Mesodermal cell (in vitro differentiated cells): ENCODE measurements around the gene HOXD3.
A peak's percentile ranks its signal among the peaks of the same experiment; 100 is the strongest.

Experiments used
- H3K27ac ChIP-seq: 2 replicates; pipeline ENCODE4 v1.7.0; 2013; ENCODE audit warnings: mild to moderate bottlenecking, low read depth, low read length, moderate library complexity; ENCODE audit not compliant: severe bottlenecking
- H3K36me3 ChIP-seq: 2 replicates; pipeline ENCODE4 v1.7.1; 2013; ENCODE audit warnings: mild to moderate bottlenecking, low read length, moderate library complexity; ENCODE audit not compliant: control insufficient read depth, insufficient read depth
- H3K4me1 ChIP-seq: one replicate; pipeline ENCODE4 v1.7.1; 2013; ENCODE audit warnings: mild to moderate bottlenecking, low read length; ENCODE audit not compliant: insufficient read depth, control insufficient read depth, poor library complexity, severe bottlenecking
- H3K4me3 ChIP-seq: 2 replicates; pipeline ENCODE4 v1.7.0; 2013; ENCODE audit warnings: low read length, control low read depth, mild to moderate bottlenecking; ENCODE audit not compliant: insufficient read depth, poor library complexity, severe bottlenecking; ENCODE audit errors: extremely low read depth
- H3K9me3 ChIP-seq: 2 replicates; pipeline ENCODE4 v1.7.1; 2013; ENCODE audit warnings: mild to moderate bottlenecking, low read length, moderate library complexity; ENCODE audit not compliant: control insufficient read depth
- WGBS, 2 experiments: methylation state at CpG; one replicate each; pipeline ENCODE4 v1.1.5; 2013; ENCODE audit warnings: missing lambda C conversion rate in 2 of 2; ENCODE audit not compliant: insufficient coverage in 2 of 2; 5-methylcytosine and 5-hydroxymethylcytosine counted together

The HOXD3 gene

DNA sequence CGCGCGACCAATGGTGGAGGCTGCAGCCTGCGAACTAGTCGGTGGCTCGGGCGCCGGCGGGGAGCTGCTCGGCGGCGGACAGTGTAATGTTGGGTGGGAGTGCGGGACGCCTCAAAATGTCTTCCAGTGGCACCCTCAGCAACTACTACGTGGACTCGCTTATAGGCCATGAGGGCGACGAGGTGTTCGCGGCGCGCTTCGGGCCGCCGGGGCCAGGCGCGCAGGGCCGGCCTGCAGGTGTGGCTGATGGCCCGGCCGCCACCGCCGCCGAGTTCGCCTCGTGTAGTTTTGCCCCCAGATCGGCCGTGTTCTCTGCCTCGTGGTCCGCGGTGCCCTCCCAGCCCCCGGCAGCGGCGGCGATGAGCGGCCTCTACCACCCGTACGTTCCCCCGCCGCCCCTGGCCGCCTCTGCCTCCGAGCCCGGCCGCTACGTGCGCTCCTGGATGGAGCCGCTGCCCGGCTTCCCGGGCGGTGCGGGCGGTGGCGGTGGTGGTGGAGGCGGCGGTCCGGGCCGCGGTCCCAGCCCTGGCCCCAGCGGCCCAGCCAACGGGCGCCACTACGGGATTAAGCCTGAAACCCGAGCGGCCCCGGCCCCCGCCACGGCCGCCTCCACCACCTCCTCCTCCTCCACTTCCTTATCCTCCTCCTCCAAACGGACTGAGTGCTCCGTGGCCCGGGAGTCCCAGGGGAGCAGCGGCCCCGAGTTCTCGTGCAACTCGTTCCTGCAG, 34.3 kb upstream of the HOXD3 start, which contains the start of gene HOXD9:
TSS of gene HOXD9 (plus strand) at position 37 of the 728 bp plus-strand sequence. CDS start at position 87, 50 bp downstream.
- H3K36me3 ChIP-seq = no peaks in the 10 kb centered on the region
- H3K4me1 ChIP-seq = no peaks in the 10 kb centered on the region
- H3K4me3 ChIP-seq = peak within 1 kb of the TSS; percentile 26
- no peak within 1 kb of the TSS for H3K27ac ChIP-seq
- WGBS, 2 experiments = 1% methylated on average over 56 to 57 of the region's 84 CpGs
- H3K9me3 ChIP-seq = no peaks in the 10 kb centered on the region

GRCh38 chr2:176123411-176124109, 33.5 kb upstream of the HOXD3 start:
- peak overlapping the region; percentile 26 for H3K4me3 ChIP-seq
- 2 to 3% methylated on average over 27 to 36 of the region's 40 CpGs for WGBS, 2 experiments
- no peak overlapping the region for H3K27ac ChIP-seq
- H3K9me3 ChIP-seq = no peaks in the 10 kb centered on the region
- no peaks in the 10 kb centered on the region for H3K36me3 ChIP-seq
- H3K4me1 ChIP-seq = no peaks in the 10 kb centered on the region

DNA sequence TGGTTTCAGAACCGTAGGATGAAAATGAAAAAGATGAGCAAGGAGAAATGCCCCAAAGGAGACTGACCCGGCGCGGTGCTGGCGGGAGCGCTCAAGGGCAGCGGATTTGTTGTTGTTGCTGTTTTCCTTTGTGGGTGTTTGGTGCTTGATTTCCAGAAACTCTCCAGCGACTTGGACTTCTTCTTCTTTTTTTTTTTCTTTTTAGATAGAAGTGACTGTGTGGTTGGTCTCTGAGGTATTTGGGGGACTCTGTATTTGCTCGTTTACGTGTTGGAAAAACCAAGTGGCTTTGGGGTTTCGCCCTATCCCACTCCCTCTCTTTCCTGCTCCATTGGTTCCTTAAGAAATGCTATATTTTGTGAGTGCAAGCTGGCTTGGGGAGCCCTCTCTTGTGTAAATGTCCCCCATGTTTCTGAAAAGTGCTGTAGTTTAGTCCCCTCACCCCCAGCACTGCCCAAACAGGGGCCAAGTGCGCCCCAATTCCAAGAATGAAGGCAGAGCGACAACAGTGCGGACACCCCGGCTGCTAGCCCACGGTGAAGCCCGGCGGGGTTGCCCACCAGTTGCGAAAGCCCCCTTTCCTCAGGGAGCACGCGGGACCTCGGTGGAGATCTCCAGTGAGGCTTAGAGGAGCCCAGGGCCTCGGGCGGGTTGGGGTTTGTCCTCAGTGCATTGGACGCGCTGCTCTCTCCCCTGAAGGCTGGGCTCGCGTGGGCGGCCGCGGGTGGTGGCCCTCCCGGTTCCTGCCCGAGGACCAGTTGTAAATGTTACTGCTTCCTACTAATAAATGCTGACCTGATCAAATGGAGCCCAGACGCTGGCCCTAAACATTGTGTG, 32.8 kb upstream of the HOXD3 start:
- Histone ChIP-seq H3K27ac (no peak overlapping the region), H3K4me1 (no peaks in the 10 kb centered on the region), H3K4me3 (peak overlapping the region; percentile 26), H3K9me3 (no peaks in the 10 kb centered on the region), H3K36me3 (no peaks in the 10 kb centered on the region)
- 9 to 16% methylated on average over 27 to 30 of the region's 34 CpGs for WGBS, 2 experiments

DNA sequence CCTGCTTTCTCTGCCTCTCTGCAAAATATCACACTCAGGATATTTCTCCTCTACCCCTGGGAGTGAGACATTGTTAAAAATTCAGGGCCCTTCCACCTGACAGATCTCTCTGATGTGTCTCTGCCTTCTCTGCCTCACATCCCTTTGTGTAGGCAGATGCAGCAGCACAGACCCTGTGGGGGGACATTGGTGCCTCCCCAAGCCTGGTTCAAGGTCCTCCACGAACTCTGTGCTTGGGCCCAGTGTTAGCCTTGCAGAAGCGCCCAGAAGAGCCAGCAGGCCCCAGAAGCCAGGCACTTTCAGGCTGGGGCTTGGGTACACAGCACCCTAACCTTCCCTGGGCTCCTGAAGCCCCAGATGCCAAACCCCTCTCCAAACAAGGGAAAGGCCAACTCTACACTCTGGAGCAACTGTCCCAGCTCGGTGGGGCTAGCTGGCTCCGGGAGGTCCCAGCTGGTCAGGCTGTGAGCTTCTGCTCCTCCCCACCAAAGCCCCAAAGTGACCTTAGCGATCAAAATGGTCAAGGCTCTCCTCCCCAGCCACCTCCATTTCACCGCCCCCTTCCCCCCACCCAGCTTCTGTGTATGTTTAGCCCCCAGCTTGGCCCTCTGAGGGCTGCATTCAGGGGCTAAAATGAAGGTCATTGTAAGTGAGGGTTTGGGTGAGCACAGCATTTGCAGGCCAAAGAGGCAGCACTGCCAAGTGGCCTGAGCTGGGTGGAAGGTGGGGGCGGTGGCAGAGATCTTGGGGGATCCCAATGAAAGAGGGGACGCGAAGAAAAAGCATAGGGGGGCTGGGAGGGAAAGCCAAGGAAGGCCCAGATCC, 31.9 kb upstream of the HOXD3 start:
- Histone ChIP-seq H3K27ac (no peak overlapping the region), H3K4me1 (no peaks in the 10 kb centered on the region), H3K36me3 (no peaks in the 10 kb centered on the region), H3K4me3 (no peak overlapping the region), H3K9me3 (no peaks in the 10 kb centered on the region)
- WGBS, 2 experiments = 19 to 25% methylated on average over 5 to 7 of the region's 9 CpGs

DNA sequence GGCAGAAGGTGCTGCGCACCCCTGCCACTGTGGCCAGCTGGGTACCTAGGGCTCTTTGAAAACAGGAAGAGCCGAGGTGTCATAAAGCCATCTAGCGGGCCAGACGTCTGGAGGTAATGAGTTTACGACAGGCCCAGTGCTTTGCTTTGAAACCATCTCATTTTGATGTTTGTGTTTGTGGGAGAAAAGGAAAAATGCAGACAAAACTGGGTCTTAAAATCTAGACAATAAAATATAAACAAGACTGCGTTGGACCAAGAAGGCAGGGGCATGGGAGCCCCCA, 31.4 kb upstream of the HOXD3 start:
- Histone ChIP-seq H3K4me3 (no peak overlapping the region), H3K4me1 (no peaks in the 10 kb centered on the region), H3K9me3 (no peaks in the 10 kb centered on the region), H3K27ac (no peak overlapping the region), H3K36me3 (no peaks in the 10 kb centered on the region)
- 14 to 15% methylated on average over 5 to 6 of the region's 6 CpGs for WGBS, 2 experiments

DNA sequence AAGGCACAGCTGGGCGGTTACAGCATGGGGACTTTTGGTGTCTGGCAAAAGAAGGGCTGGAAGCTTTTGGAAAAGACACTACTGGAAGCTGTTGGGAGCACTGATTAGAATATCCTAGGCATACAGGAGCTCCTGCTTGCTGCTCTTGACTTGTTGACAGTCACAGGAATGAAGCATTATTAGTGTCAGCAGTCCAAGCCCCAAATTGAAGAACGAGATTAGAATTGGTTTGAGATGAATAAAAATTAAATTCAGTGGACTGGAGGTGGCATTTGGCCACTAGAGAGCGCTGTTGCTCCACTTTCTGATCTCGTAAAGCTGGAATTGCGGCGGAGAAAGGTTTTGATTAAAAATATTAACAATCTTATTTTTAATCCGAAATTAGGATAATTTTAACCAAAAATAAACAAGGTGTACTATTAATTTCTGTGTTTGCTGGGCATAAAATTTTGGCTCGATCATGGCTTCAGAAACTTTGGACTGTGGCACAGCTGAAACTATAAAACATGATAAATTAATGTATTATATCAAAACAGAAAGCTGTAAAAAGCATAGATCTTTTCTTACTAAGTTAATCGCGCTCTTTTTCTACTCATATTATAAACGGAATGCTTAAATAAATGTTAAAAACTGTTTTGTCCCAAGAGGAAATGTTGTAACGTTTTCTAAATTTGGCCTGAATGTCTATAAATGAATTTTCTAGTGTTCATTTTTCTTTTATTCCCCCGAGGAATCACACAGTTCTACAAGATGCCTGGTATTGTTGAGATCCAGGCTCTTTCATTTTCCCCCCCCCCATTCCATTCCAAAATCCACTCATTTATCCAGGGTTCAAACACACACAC, 30.0 kb upstream of the HOXD3 start:
- Histone ChIP-seq H3K36me3 (no peaks in the 10 kb centered on the region), H3K4me3 (no peak overlapping the region), H3K27ac (no peak overlapping the region), H3K9me3 (no peaks in the 10 kb centered on the region), H3K4me1 (no peaks in the 10 kb centered on the region)
- 14 to 20% methylated on average over 1 to 2 of the region's 13 CpGs for WGBS, 2 experiments

- WGBS, 2 experiments = 33 to 67% methylated on average over 3 of the region's 4 CpGs
- Histone ChIP-seq H3K4me1 (no peaks in the 10 kb centered on the region), H3K36me3 (no peaks in the 10 kb centered on the region), H3K27ac (no peak overlapping the region), H3K4me3 (no peak overlapping the region), H3K9me3 (no peaks in the 10 kb centered on the region)
Measured at GRCh38 chr2:176127774-176128072, 29.4 kb upstream of the HOXD3 start.

DNA sequence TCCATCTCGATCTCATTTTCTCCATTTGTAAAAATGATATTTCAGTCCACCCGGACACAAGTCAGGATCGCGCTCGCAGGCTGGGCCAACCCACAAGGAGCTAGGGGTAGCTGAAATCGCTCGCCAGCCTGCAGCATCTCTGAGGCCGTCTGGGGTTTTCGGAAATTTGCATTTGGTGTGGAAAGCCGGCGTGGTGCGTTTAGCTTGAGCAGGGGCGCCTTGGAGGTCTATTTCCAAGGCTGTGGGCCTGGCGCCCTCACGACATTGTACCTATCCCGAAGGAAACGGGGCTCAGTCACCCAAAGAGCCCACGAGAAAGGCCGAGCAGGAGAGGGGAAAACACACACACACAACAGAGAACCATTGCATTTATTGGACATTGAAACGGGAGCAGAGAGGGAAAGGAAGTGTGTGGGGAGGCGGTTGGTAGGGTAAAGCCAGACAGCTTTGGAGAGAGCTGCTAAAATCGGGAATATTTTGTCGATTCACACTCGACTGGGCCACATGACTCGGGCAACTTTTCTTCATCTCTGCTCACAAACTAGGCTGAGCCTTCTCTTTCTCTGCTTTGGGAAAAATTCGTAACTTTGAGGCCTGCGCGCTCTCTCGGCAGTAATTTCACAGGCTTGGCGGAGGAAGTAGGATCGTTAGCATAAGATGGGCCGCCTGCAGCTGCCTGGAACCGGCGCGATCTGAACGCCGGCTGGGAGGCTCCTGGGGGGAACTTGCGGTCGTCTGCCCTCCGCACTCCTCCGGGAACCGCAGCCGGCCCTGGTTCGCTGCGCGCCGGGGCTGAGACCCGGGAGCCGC, 28.7 kb upstream of the HOXD3 start:
- whole genome bisulfite sequencing, 2 experiments = 2 to 3% methylated on average over 37 to 42 of the region's 49 CpGs
- H3K4me1 ChIP-seq = no peaks in the 10 kb centered on the region
- no peak overlapping the region for H3K4me3 ChIP-seq
- H3K9me3 ChIP-seq = no peaks in the 10 kb centered on the region
- no peak overlapping the region for H3K27ac ChIP-seq
- H3K36me3 ChIP-seq = no peaks in the 10 kb centered on the region

DNA sequence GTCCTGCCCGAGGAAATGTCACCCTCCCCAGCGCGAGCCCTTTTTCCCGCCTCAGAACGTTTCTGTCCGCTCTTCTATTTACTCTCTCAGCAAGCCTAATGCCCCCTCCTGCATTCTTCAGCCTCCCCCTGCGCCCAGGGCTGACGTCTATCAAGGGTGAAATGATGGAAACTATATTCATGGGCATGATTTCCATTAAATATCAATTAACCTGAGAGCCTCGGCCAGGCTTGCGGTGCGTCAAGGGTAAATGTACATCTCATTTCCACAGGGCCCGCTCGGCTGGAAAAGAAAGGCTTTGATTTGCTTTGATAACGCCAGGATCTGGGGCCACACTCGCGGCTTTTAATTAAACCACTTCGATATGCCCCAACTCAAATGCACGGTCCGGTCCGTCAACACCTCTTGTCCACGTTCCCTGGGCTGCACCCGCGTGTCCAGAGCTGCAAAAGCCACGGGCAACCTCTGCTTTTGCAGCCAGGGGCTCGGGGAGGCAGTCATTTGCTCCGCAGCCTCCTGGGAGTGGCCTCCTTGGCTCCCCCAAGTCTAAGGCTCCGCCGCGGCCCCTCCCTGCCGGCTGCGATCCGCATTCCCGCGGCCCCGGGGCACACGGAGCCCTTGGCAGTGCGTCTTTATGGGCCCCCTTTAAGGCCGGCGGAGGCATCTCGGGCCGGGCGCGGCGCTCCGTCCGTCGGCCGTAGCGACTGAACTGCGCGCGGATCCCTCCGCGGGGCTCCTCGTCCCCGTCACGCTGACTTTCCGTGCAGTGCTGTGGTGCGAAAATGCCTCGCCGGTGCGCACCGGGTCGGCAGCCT, 27.9 kb upstream of the HOXD3 start, which contains the start of gene HOXD8:
TSS of gene HOXD8 (plus strand) at position 724 of the 815 bp plus-strand sequence. CDS start 662 bp downstream, outside the sequence.
- WGBS, 2 experiments = 0 to 1% methylated on average over 43 to 55 of the region's 64 CpGs
- Histone ChIP-seq H3K4me3 (peak within 1 kb of the TSS; percentile 30), H3K4me1 (no peaks in the 10 kb centered on the region), H3K36me3 (no peaks in the 10 kb centered on the region), H3K9me3 (no peaks in the 10 kb centered on the region), H3K27ac (no peak within 1 kb of the TSS)
